ENCODE data around the gene DDX23.

DNA sequence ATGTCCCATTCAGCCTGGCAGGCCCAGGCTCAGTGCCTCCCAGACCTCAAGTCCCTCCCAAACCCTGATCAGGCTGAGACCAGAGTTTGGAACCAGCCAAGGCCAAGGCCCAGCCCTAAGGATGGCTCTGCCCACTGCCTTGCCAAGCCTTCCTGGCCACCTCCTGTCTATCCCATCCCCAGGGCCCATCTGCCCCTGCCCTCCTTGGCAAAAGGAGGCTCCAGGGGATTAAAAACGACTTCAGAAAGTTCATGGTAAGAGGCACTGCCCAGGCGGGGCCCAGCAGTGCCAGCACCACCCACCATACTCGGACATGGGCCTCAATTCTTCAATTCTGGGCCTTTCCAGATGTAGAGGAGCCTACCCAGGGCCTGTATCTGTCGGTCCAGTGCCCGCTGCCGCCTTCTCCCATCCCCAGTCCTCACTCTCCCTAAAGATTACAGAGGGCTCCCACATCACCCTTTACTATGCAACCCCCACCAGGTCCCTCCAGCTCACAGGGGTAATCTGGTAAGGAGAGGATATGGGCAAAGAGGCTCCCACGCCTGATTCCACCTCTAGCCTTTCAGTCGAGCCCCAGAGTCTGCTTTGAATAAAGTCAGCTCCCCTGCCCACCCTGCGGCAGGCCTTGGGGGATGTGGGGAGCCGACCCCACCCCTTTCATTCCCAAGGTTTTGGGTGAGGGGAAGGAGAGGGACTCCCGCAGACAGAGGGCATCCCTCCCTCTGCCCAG, 64.0 kb downstream of the DDX23 start:
- no peak for TF ChIP-seq POLR2A (IDR thresholded peaks at IDR 0.05)
- TF ChIP-seq, protein P1, sequence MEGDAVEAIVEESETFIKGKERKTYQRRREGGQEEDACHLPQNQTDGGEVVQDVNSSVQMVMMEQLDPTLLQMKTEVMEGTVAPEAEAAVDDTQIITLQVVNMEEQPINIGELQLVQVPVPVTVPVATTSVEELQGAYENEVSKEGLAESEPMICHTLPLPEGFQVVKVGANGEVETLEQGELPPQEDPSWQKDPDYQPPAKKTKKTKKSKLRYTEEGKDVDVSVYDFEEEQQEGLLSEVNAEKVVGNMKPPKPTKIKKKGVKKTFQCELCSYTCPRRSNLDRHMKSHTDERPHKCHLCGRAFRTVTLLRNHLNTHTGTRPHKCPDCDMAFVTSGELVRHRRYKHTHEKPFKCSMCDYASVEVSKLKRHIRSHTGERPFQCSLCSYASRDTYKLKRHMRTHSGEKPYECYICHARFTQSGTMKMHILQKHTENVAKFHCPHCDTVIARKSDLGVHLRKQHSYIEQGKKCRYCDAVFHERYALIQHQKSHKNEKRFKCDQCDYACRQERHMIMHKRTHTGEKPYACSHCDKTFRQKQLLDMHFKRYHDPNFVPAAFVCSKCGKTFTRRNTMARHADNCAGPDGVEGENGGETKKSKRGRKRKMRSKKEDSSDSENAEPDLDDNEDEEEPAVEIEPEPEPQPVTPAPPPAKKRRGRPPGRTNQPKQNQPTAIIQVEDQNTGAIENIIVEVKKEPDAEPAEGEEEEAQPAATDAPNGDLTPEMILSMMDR (IDR thresholded peaks at IDR 0.05) = no peak

Data from heart left ventricle (tissue), 13 donors.